Esophagus squamous epithelium (tissue), 4 donors: ENCODE data around the gene MTFP1.

ENCODE experiments used
- POLR2A ChIP-seq, 4 donors: fragments of 450-650 bp; IDR thresholded peaks; one replicate each; pipeline ENCODE4 v1.6.1; 2017; ENCODE audit warnings: antibody characterized with exemption in 4 of 4, mild to moderate bottlenecking in 4 of 4, moderate library complexity in 3 of 4
- TF ChIP-seq, protein P1 (sequence below), 6 experiments: fragments of 450-650 bp in 4 of 6; fragments of 200-600 bp in 2 of 6; sonication (generic) in 2 of 6; IDR thresholded peaks; one replicate each; pipeline ENCODE4 v1.5.1; 2016 to 2019; ENCODE audit warnings: antibody characterized with exemption in 6 of 6, mild to moderate bottlenecking in 4 of 6, moderate library complexity in 4 of 6

DNA sequence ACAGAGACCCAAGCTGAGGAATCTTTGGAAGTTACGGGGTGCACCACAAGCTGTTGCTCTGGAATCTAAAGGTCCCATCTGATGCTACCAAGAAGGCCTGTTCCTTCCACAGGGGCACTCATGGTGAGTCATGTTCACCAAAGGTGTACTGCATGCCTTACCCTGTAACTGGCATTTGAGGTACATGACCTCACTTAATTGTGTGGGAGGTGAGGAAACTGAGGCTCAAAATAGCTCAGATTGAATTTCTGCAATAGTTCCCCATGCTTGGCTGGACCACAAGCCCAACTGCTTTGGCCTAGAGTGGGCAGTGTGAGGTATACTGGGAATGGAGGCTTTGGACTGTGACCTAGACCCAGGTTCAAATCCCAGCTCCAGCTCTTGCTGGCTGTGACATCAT, 8.2 kb downstream of the MTFP1 start:
- TF ChIP-seq, protein P1, sequence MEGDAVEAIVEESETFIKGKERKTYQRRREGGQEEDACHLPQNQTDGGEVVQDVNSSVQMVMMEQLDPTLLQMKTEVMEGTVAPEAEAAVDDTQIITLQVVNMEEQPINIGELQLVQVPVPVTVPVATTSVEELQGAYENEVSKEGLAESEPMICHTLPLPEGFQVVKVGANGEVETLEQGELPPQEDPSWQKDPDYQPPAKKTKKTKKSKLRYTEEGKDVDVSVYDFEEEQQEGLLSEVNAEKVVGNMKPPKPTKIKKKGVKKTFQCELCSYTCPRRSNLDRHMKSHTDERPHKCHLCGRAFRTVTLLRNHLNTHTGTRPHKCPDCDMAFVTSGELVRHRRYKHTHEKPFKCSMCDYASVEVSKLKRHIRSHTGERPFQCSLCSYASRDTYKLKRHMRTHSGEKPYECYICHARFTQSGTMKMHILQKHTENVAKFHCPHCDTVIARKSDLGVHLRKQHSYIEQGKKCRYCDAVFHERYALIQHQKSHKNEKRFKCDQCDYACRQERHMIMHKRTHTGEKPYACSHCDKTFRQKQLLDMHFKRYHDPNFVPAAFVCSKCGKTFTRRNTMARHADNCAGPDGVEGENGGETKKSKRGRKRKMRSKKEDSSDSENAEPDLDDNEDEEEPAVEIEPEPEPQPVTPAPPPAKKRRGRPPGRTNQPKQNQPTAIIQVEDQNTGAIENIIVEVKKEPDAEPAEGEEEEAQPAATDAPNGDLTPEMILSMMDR (IDR thresholded peaks at IDR 0.05): no peak
- TF ChIP-seq POLR2A (IDR thresholded peaks at IDR 0.05): no peak
